HepG2 (cell line): ENCODE measurements around the gene PRSS8. TPM values are rescaled to one million over a fixed set of nuclear protein-coding genes. Genes with fewer than 3 reads are reported as not detected.

Experiments
- DDIT3 ChIP-seq: sonication (generic); formaldehyde crosslinking; IDR thresholded peaks from 2 replicates; pipeline ENCODE4 v1.4.0; 2020; ENCODE audit warnings: mild to moderate bottlenecking, missing genetic modification reagents
- FOSL1 ChIP-seq: sonication (generic); formaldehyde crosslinking; IDR thresholded peaks from 2 replicates; pipeline ENCODE4 v1.9.0; 2021; ENCODE audit warnings: missing genetic modification reagents, borderline replicate concordance
- FOXP1 ChIP-seq, 2 experiments: fragments of 450-650 bp in 1 of 2; IDR thresholded peaks; 2 replicates each; pipeline ENCODE4 v1.6.1; 2017 to 2018; ENCODE audit warnings: antibody characterized with exemption in 1 of 2
- FUBP1 ChIP-seq: sonication (generic); formaldehyde crosslinking; IDR thresholded peaks from 2 replicates; pipeline ENCODE4 v1.5.1; 2020; ENCODE audit warnings: missing genetic modification reagents, mild to moderate bottlenecking, borderline replicate concordance
- GTF3A ChIP-seq: sonication (generic); formaldehyde crosslinking; conservative IDR thresholded peaks from 2 replicates; pipeline ENCODE4 v1.4.0; 2020; ENCODE audit warnings: mild to moderate bottlenecking, missing genetic modification reagents
- MLLT10 ChIP-seq: sonication (generic); formaldehyde crosslinking; IDR thresholded peaks from 2 replicates; pipeline ENCODE4 v1.4.0; 2020; ENCODE audit warnings: missing genetic modification reagents
- NFKBIZ ChIP-seq: IDR thresholded peaks from 2 replicates; pipeline ENCODE4 v1.6.1; 2018; ENCODE audit warnings: missing genetic modification reagents, missing compliant biosample characterization
- SKI ChIP-seq: fragments of 450-650 bp; IDR thresholded peaks from one replicate; pipeline ENCODE4 v1.6.1; 2018; ENCODE audit warnings: mild to moderate bottlenecking; ENCODE audit not compliant: partially characterized antibody
- TBX2 ChIP-seq: sonication (generic); formaldehyde crosslinking; IDR thresholded peaks from 2 replicates; pipeline ENCODE4 v1.5.0; 2020; ENCODE audit warnings: missing genetic modification reagents, mild to moderate bottlenecking, borderline replicate concordance
- TEAD3 ChIP-seq: optimal IDR thresholded peaks from 2 replicates; pipeline ENCODE3; 2016; ENCODE audit warnings: borderline replicate concordance
- TP53 ChIP-seq: sonication (generic); formaldehyde crosslinking; conservative IDR thresholded peaks from 2 replicates; pipeline ENCODE4 v1.4.0; 2020; ENCODE audit warnings: missing genetic modification reagents
- ZBED4 ChIP-seq: sonication (generic); formaldehyde crosslinking; IDR thresholded peaks from 2 replicates; pipeline ENCODE4 v1.4.0; 2020; ENCODE audit warnings: missing genetic modification reagents, borderline replicate concordance
- ZBTB3 ChIP-seq: sonication (generic); formaldehyde crosslinking; IDR thresholded peaks from 2 replicates; pipeline ENCODE4 v1.4.0; 2020; ENCODE audit warnings: low read depth, mild to moderate bottlenecking, moderate library complexity, missing genetic modification reagents, borderline replicate concordance
- ZC3H13 ChIP-seq: sonication (generic); formaldehyde crosslinking; IDR thresholded peaks from 2 replicates; pipeline ENCODE4 v1.8.1; 2023; ENCODE audit warnings: mild to moderate bottlenecking, missing genetic modification reagents, moderate library complexity
- ZFP41 ChIP-seq: sonication (generic); formaldehyde crosslinking; IDR thresholded peaks from 2 replicates; pipeline ENCODE4 v1.4.0; 2020; ENCODE audit warnings: mild to moderate bottlenecking, missing genetic modification reagents, borderline replicate concordance
- ZNF124 ChIP-seq: sonication (generic); formaldehyde crosslinking; IDR thresholded peaks from 2 replicates; pipeline ENCODE4 v1.4.0; 2020; ENCODE audit warnings: missing genetic modification reagents
- ZNF225 ChIP-seq: sonication (generic); formaldehyde crosslinking; IDR thresholded peaks from 2 replicates; pipeline ENCODE4 v1.4.0; 2020; ENCODE audit warnings: mild to moderate bottlenecking, missing genetic modification reagents
- ZNF724P ChIP-seq: sonication (generic); formaldehyde crosslinking; IDR thresholded peaks from 2 replicates; pipeline ENCODE4 v1.8.0; 2022; ENCODE audit warnings: missing genetic modification reagents, borderline replicate concordance
- ZNF766 ChIP-seq: sonication (generic); formaldehyde crosslinking; IDR thresholded peaks from 2 replicates; pipeline ENCODE4 v1.5.0; 2020; ENCODE audit warnings: missing genetic modification reagents, borderline replicate concordance
- ZNF883 ChIP-seq: sonication (generic); formaldehyde crosslinking; IDR thresholded peaks from 2 replicates; pipeline ENCODE4 v1.5.1; 2020; ENCODE audit warnings: mild to moderate bottlenecking, missing genetic modification reagents; ENCODE audit errors: not compliant biosample characterization
- ZSCAN31 ChIP-seq: sonication (generic); formaldehyde crosslinking; IDR thresholded peaks from 2 replicates; pipeline ENCODE4 v1.5.0; 2020; ENCODE audit warnings: low read depth, mild to moderate bottlenecking, missing genetic modification reagents
- ZSCAN5A ChIP-seq: sonication (generic); formaldehyde crosslinking; IDR thresholded peaks from 2 replicates; pipeline ENCODE4 v1.8.0; 2022; ENCODE audit warnings: mild to moderate bottlenecking, missing genetic modification reagents, borderline replicate concordance
- polyA plus RNA-seq, 8 experiments: library from polyadenylated mRNA; depleted of rRNA in 3 of 8; stranded (reverse) in 7 of 8; unstranded in 1 of 8; fragments of >200 nt; fragmentation: Illumina TruSeq in 4 of 8; extraction: Trizol in 4 of 8; gene quantifications; 2 replicates each; pipeline versions ENCODE4 v1.2.1 to v1.2.3, GENCODE V29; 2011 to 2016; ENCODE audit warnings: low read depth in 4 of 8, missing spikeins in 1 of 8, mixed read lengths in 1 of 8; ENCODE audit not compliant: insufficient read depth in 1 of 8
- total RNA-seq, 5 experiments: library from RNA; depleted of rRNA; stranded (reverse); fragments of >200 nt; fragmentation: Illumina TruSeq; extraction: Trizol; gene quantifications; 2 replicates each; pipeline ENCODE4 v1.2.3, GENCODE V29; 2016; ENCODE audit warnings: low read depth in 1 of 5

The PRSS8 gene
- total and polyA plus RNA-seq, 2 of the 13 experiments (the other 11 are each of a cell fraction or from before 2014, with no cell fraction given), result 2.6 to 7.2 TPM

- TF ChIP-seq TBX2 (CRISPR knock-in tag) (no peak; the same call in none of the 2 replicates), ZC3H13 (CRISPR knock-in tag) (peak; percentile 93), DDIT3 (CRISPR knock-in tag) (peak; percentile 88; the same call in 1 of the 2 replicates), FOXP1 (IDR thresholded peaks at IDR 0.05) (no peak), FOXP1 (CRISPR knock-in tag; IDR thresholded peaks at IDR 0.05) (no peak), MLLT10 (peak; percentile 93; the same call in 1 of the 2 replicates), ZNF225 (CRISPR knock-in tag) (peak; percentile 89; the same call in 1 of the 2 replicates), NFKBIZ (peak; percentile 61; the same call in 1 of the 2 replicates), ZBED4 (CRISPR knock-in tag) (peak; percentile 76), ZNF124 (CRISPR knock-in tag) (peak; percentile 89; the same call in 1 of the 2 replicates), SKI (peak; percentile 28), TP53 (no peak; the same call in 1 of the 2 replicates), FUBP1 (CRISPR knock-in tag) (no peak; the same call in 1 of the 2 replicates), ZFP41 (CRISPR knock-in tag) (peak; percentile 95), GTF3A (peak; percentile 82), ZSCAN31 (CRISPR knock-in tag) (peak; percentile 90), ZSCAN5A (CRISPR knock-in tag) (peak; percentile 88; the same call in 1 of the 2 replicates), FOSL1 (no peak), ZNF883 (CRISPR knock-in tag) (peak; percentile 93), ZNF766 (CRISPR knock-in tag) (peak; percentile 60; the same call in 1 of the 2 replicates), TEAD3 (CRISPR knock-in tag) (peak; percentile 77), ZBTB3 (CRISPR knock-in tag) (no peak), ZNF724P (CRISPR knock-in tag) (peak; percentile 66)
Observed at GRCh38 chr16:31179747-31180459, 44.4 kb upstream of the PRSS8 start, which contains the start of gene FUS (continued).
